HCT116 (cell line): ENCODE data around the gene RND2.

Source experiments
- ELF1 ChIP-seq: IDR thresholded peaks from 2 replicates; pipeline ENCODE4 v1.6.1; 2012; ENCODE audit warnings: low read depth, borderline replicate concordance
- POLR2AphosphoS5 ChIP-seq: IDR thresholded peaks from 2 replicates; pipeline ENCODE4 v1.6.1; 2011; ENCODE audit warnings: mild to moderate bottlenecking, low read depth, low read length, moderate library complexity
- RAD21 ChIP-seq: IDR thresholded peaks from 2 replicates; pipeline ENCODE4 v1.6.1; 2012; ENCODE audit warnings: low read depth, mild to moderate bottlenecking
- TF ChIP-seq, protein P1 (sequence below), 3 experiments: fragments of 200-600 bp in 1 of 3; sonication (generic) in 1 of 3; IDR thresholded peaks in 2 of 3; conservative IDR thresholded peaks in 1 of 3; 2 replicates each; pipeline ENCODE4 v1.5.1; 2012 to 2017; ENCODE audit warnings: low read depth in 2 of 3, low read length in 2 of 3, antibody characterized with exemption in 1 of 3, borderline replicate concordance in 1 of 3, control low read depth in 1 of 3, mild to moderate bottlenecking in 1 of 3, mixed read lengths in 1 of 3, mixed run types in 1 of 3, moderate library complexity in 1 of 3; ENCODE audit not compliant: insufficient read depth in 1 of 3

DNA sequence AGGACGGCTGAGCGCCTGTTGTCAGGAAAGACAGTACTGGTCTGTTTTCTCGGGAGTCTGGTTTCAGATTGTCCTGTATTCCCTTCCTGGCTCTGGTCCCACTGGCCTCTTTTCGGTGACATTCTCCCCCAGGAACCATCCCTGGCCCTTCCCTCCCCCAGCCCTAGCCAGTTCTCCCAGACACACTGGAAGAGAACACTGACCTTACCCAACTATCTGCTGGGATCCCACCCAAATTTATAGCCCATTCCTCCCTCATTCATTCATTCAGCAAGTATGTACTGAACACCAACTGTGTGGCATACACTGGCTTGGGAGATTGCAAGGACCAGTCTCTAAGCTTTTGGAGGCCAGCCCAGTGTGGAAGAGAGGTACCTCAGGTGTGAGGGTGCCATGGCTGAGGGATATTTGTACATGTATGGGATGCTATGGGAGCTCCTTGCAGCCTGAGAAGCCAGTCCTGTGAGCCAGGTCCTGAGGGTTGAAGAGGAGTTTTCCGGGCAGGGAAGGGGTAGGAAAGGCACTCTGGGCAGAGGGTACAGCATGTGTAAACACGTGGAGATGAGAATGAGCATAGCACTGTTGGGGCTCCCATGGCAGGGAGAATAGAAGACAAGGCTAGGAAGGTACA, 5.2 kb downstream of the RND2 start:
- TF ChIP-seq, protein P1, sequence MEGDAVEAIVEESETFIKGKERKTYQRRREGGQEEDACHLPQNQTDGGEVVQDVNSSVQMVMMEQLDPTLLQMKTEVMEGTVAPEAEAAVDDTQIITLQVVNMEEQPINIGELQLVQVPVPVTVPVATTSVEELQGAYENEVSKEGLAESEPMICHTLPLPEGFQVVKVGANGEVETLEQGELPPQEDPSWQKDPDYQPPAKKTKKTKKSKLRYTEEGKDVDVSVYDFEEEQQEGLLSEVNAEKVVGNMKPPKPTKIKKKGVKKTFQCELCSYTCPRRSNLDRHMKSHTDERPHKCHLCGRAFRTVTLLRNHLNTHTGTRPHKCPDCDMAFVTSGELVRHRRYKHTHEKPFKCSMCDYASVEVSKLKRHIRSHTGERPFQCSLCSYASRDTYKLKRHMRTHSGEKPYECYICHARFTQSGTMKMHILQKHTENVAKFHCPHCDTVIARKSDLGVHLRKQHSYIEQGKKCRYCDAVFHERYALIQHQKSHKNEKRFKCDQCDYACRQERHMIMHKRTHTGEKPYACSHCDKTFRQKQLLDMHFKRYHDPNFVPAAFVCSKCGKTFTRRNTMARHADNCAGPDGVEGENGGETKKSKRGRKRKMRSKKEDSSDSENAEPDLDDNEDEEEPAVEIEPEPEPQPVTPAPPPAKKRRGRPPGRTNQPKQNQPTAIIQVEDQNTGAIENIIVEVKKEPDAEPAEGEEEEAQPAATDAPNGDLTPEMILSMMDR (IDR thresholded peaks at IDR 0.05 in 2 of 3, conservative IDR thresholded peaks at IDR 0.05 in 1 of 3; ENCODE audit: borderline replicate concordance in 1 of 3, insufficient read depth in 1 of 3, low read depth in 2 of 3, low read length in 2 of 3) = no peak
- TF ChIP-seq ELF1 (no peak), POLR2AphosphoS5 (no peak), RAD21 (no peak)
